ENCODE results near the gene KCNN1. TPM values are rescaled to one million over a fixed set of nuclear protein-coding genes. Genes with fewer than 3 reads are reported as not detected.

KCNN1 gene
- polyA plus RNA-seq, 1 donor from 2014 or later, result 9.9 TPM

GRCh38 chr19:17950310-17951156 is 16.4 kb upstream of the KCNN1 start:
- Histone ChIP-seq H3K27me3 (ENCODE audit: insufficient read depth, low read depth, low read length) (no peaks in the 10 kb centered on the region), H3K4me3 (ENCODE audit: low read length) (peak overlapping the region; percentile 72), H2AFZ (ENCODE audit: low read depth, low read length) (peak overlapping the region; percentile 3), H3F3A (ENCODE audit: insufficient read depth, low read length, poor library complexity, severe bottlenecking) (no peaks in the 10 kb centered on the region), H3K9me3 (ENCODE audit: low read length) (no peaks in the 10 kb centered on the region), H3K79me2 (replicated peaks; ENCODE audit: insufficient read depth, low read length) (peaks cover 18% of the 10 kb centered on the region), H3K9ac (ENCODE audit: low read length) (peak overlapping the region; percentile 67), H3K36me3 (ENCODE audit: insufficient read depth, low read length) (no peaks in the 10 kb centered on the region), H3K27ac (ENCODE audit: low read length) (peak overlapping the region; percentile 76), H3K4me2 (ENCODE audit: low read length) (peak overlapping the region; percentile 59), H3K9me2 (ENCODE audit: insufficient read depth, low read length) (no peaks in the 10 kb centered on the region), H4K20me1 (ENCODE audit: insufficient read depth) (no peaks in the 10 kb centered on the region)
- TF ChIP-seq POLR2AphosphoS5 (IDR thresholded peaks at IDR 0.05) (peak; percentile 11), TAF1 (IDR thresholded peaks at IDR 0.05; ENCODE audit: low read depth) (no peak)

- Histone ChIP-seq H3K9me3 (ENCODE audit: low read length) (no peaks in the 10 kb centered on the region), H3K9ac (ENCODE audit: low read length) (peak overlapping the region; percentile 67), H3K27ac (ENCODE audit: low read length) (peak overlapping the region; percentile 76), H3K9me2 (ENCODE audit: insufficient read depth, low read length) (no peaks in the 10 kb centered on the region), H2AFZ (ENCODE audit: low read depth, low read length) (no peak overlapping the region), H3K4me2 (ENCODE audit: low read length) (peak overlapping the region; percentile 59), H3F3A (ENCODE audit: insufficient read depth, low read length, poor library complexity, severe bottlenecking) (no peaks in the 10 kb centered on the region), H3K36me3 (ENCODE audit: insufficient read depth, low read length) (no peaks in the 10 kb centered on the region), H3K27me3 (ENCODE audit: insufficient read depth, low read depth, low read length) (no peaks in the 10 kb centered on the region), H3K4me3 (ENCODE audit: low read length) (peak overlapping the region; percentile 72), H3K79me2 (replicated peaks; ENCODE audit: insufficient read depth, low read length) (peaks cover 18% of the 10 kb centered on the region), H4K20me1 (ENCODE audit: insufficient read depth) (no peaks in the 10 kb centered on the region)
- TF ChIP-seq TAF1 (IDR thresholded peaks at IDR 0.05; ENCODE audit: low read depth) (peak; percentile 44), SMC3 (conservative IDR thresholded peaks at IDR 0.05; ENCODE audit: poor library complexity) (no peak), EP300 (conservative IDR thresholded peaks at IDR 0.05; ENCODE audit: poor library complexity, severe bottlenecking) (no peak), EZH2 (IDR thresholded peaks at IDR 0.05; ENCODE audit: borderline replicate concordance, insufficient read depth, low read length, poor library complexity, severe bottlenecking) (no peak), MXI1 (conservative IDR thresholded peaks at IDR 0.05; ENCODE audit: poor library complexity, severe bottlenecking) (no peak)
These were observed 15.5 kb upstream of the KCNN1 start for GRCh38 chr19:17951157-17951989.

GRCh38 chr19:17951990-17952976 is 14.6 kb upstream of the KCNN1 start:
- H3F3A ChIP-seq (ENCODE audit: insufficient read depth, low read length, poor library complexity, severe bottlenecking), result no peaks in the 10 kb centered on the region
- peak overlapping the region; percentile 72 for H3K4me3 ChIP-seq (ENCODE audit: low read length)
- H3K36me3 ChIP-seq (ENCODE audit: insufficient read depth, low read length), result no peaks in the 10 kb centered on the region
- TF ChIP-seq EZH2 (IDR thresholded peaks at IDR 0.05; ENCODE audit: borderline replicate concordance, insufficient read depth, low read length, poor library complexity, severe bottlenecking) (no peak), CTCF (IDR thresholded peaks at IDR 0.05; ENCODE audit: poor library complexity, severe bottlenecking) (no peak), MXI1 (conservative IDR thresholded peaks at IDR 0.05; ENCODE audit: poor library complexity, severe bottlenecking) (peak; percentile 29)
- H3K79me2 ChIP-seq (replicated peaks; ENCODE audit: insufficient read depth, low read length), result peaks cover 18% of the 10 kb centered on the region
- peak overlapping the region; percentile 67 for H3K9ac ChIP-seq (ENCODE audit: low read length)
- peak overlapping the region; percentile 76 for H3K27ac ChIP-seq (ENCODE audit: low read length)
- peak overlapping the region; percentile 59 for H3K4me2 ChIP-seq (ENCODE audit: low read length)
- no peaks in the 10 kb centered on the region for H3K9me2 ChIP-seq (ENCODE audit: insufficient read depth, low read length)
- no peaks in the 10 kb centered on the region for H3K9me3 ChIP-seq (ENCODE audit: low read length)
- H3K27me3 ChIP-seq (ENCODE audit: insufficient read depth, low read depth, low read length), result no peaks in the 10 kb centered on the region
- H4K20me1 ChIP-seq (ENCODE audit: insufficient read depth), result no peaks in the 10 kb centered on the region
- H2AFZ ChIP-seq (ENCODE audit: low read depth, low read length), result peak overlapping the region; percentile 72

All from neural cell (in vitro differentiated cells).